GM21619 (cell line): Measurements from ENCODE around the gene STT3B.
A peak's percentile ranks its signal among the peaks of the same experiment; 100 is the strongest.

Source experiments
- ATAC-seq: cut with Tn5 transposase; IDR thresholded peaks from one replicate; pipeline ENCODE4 v1.9.1; 2021; ENCODE audit not compliant: unreplicated experiment

Gene STT3B

DNA sequence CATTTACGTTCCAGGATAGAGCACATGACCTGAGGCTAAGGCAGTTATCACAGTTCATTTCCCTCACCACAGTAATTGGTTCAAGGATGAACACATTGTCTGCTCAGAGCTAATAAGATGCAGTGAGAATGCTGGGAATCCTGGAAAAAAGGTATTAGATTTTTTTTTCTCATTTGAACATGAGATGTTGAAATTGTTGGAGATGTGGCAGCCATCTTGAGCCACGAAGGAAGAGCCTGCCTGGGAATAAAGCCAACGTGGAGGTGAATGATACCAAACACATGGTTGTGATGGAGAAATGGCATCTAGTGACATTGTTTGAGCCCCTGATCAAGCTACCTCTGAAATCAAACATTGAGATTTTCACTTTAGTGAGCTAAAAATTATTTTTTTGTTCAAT lies 16.0 kb upstream of the STT3B start:
- no peak for ATAC-seq

DNA sequence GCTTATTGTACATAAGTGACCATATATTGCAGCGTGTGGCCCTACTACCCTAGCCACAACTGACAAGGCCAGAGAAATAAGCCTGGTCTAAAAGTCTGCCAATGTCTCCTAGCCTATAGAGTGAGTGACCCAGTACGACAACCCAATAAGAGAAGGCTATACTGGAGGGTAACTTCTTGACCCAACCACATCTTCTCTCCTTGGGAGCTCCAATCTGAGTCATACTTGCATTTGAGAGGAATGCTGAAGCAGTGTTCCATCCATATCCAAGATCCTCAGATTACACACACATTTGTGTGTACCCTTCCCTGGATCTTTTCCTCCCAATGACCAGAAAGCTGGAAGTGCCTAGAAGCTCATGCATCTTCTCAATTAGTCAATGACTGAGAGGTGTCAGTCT lies 11.3 kb upstream of the STT3B start:
- ATAC-seq: no peak

DNA sequence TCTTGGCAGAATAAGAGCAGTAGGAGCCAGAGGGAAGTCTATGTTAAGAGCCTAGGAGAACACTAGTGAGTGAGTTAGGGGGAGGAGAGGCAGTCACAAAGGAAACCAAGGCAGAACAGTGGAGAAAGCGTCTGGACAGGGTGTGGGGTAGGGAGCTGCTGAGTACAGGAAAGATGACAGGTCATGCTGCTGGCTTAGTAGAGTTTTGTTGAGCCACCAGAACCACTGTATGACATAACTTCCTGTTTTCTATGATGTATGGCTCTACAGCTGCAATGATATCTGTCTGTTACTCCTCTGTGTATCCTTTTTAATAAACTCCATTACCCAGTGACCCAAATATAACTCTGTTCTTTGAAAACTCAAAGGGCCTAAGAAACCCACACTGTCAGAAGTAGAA lies 10.6 kb upstream of the STT3B start:
- ATAC-seq: peak; percentile 75

DNA sequence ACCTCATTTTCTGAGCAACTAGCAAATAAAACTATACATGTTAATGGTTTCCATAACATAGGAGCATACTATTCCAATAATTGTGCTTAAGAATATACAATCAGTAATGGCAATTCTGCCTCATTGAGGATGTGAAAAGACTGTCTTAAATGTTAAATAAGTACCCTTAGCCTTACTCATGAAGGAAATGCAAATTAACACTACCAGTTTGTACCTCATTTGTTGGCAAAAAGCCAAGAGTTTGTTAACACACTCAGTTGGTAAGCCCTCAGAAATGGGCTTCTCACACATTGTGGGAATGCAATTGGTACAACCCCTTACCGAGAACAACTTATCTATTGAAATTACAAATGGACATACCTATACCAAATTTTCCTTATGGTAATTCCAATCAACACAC lies 9.2 kb upstream of the STT3B start:
- ATAC-seq: no peak

DNA sequence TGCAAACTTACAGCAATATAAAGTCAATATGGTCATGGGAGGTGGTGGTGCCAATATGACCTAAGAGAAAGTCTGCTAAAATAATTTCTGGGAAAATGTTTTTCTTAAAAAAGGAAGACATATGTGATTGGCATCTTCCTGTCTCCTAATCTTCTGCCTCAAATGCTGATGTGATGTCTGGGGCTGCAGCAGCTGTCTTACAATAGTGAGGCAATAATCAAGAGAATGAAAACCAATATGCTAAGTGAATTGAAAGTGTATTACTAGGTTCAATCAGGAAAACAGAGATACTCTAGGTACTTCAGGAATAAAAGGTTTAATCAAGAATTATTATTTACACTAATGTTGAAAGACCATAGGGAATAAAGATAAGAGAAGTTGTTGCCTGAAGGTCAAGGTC lies 7.2 kb upstream of the STT3B start:
- ATAC-seq: no peak

DNA sequence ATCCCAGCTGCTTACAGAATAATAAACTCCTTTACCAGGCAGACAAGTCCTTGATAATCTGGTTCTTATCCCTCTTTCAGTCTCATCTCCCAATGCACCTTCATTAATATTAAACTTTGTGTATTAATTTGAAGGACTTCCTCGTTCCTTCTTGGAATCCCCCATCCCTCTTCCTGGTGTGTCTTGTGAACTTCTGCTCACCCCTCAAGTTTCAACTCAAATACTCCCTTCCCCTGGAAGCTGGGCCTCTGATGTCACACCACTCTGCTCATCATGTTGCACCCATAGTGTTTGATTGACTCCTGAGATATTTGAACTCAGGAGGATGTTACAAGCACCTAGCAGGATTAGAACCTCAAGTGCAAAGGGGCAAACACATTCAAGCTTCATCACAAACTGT lies 3.3 kb upstream of the STT3B start:
- no peak for ATAC-seq

DNA sequence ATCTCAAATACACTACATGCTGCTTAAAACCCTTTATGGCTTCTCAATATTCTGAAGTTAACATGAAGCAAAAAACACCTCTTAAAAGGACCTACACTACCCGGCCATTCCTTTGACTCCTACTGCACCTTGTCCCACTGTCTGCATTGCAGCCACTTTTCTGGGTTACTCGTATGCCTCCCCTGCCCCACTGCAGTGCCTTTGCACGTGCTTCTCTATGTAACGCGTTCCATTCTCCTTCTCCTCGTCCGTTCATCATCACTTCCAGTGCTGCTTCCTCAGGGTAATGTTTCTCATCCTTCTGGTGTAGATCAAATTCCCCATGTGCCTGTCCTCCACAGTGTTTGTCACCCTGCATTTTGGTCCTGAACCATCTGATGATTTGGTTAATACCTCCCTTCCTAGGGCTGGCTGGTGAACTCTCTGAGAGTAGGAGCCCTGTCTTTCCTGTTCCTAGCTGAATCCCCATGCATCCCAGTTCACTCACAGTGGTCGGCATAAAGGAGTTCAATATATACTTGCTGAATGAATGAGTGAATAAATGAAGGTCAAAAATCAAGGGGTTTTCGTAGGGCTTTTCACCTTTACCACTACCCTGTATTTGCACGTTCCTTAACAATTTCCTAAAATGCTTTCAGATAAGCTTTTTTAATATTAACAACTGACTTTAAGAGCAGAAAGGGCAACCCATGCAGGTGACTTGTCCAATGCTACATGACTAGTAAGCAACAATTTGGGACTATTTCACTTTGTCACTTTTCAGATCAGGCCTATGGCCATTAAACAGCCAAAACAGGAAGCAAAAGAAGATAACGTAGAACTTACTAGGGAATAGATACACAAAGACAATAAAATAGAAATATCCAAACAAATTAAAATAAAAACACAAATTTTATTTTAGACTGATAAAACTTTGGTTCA lies 2.4 kb upstream of the STT3B start:
- no peak for ATAC-seq

DNA sequence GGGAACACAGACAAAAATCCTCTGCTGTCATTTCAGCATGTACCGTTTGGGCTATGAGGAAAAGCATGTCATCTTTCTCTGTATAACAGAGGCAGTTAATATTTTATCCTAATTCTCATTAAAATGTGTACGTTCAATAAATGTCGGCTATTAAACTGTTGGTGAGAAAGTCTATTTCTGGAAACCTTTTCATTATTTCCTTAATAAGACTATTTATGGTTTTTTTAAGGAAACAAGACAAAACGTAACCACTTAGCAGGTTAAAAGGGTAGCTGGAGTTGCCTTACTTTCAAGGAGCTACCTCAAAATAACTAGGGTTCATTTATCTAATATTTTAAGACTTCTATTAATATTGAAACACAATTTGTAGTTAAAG lies 1.8 kb upstream of the STT3B start:
- ATAC-seq: no peak

DNA sequence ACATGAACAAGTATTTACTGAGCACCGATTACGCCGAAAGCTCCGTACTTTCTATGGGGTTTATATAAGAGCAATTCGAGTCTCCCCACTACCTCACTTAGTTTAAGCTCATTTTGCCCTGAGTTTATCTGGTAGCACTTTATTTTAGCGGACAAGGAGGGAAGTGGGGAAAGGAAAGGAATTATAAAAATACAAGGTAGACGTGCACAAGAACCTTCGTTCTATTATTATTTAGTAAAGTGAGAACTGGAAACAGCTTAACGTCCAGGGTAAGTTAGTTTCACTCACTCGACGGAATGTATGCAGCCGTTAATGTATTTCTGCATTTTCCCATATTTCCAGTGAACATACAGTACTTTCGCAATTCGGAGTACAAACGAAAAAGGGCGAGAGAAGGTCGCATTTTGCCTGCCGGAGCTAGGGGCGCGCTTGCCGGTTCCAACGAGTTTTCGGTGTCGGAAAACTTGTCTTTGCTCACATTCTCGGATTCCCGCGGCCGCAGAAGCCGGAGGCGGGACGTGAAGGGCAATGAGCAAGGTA lies 1.2 kb upstream of the STT3B start:
- no peak for ATAC-seq

DNA sequence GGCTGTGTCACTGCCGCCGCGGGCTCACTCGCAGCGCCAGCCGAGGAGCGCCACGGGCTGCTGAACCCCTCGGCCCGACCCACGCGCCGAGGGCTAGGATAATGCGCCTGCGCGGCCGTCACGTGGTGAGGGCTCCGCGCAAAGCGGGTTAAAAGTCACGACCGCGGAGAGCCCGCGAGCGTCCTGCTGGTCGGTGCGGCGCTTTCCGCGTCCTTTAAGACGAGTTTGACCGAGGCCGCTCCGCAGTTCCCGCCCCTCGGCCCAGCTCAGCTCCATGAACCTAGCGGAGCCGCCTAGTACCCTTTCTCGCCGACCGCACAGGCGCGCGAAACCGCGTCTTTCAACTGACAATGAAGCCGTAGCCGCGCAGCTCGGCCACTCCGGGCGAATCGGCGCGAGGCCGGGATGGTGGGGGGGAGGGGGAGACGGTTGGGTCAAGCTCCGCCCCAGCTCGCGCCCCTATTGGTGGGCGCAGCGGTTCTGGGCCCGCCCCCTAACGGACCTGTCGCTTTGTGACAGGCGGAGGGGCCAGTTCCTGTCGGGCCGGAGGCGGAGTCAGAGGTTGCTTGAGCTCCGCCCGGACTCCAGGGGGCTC lies 636 bp upstream of the STT3B start:
- peak; percentile 80 for ATAC-seq

DNA sequence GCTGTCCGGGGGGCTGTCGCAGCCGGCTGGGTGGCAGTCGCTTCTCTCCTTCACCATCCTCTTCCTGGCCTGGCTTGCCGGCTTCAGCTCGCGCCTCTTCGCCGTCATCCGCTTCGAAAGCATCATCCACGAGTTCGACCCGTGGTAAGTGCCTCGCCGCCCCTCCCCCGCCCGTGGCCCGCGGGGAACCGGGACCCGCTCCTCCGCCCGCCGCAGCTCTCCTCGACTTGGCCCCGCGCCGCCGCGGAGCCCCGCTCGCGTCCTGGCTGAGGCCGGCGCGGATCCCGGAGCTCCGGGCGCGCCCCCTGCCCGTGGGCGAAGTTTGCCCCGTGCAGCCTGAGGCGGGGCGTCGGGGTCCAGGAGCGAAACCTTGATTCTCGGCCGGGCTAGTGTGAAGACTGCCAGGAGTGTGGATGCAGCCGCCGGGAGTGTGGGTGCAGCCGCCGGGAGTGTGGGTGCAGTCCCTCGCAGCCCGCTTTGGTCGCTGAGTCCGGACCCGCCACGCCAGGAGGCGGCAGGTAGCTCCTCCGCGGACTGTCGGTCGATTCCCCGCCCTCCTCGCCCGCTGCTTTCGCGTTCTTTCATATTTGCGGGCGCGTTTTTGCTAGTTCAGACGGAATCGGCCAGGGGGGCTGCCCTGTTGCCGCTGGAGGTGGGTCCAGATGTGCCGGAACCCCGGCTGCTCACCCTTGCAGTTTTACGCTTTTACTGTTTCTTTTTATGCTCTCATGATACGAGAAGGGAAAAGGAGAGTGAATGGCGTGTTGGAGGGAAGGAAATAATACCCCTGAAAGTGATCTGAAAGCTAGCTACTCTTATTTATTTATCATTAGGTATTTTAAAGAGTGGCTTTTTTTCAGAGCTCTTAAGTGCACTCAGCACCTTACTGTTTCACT lies 692 bp downstream of the STT3B start:
- ATAC-seq: peak; percentile 1

DNA sequence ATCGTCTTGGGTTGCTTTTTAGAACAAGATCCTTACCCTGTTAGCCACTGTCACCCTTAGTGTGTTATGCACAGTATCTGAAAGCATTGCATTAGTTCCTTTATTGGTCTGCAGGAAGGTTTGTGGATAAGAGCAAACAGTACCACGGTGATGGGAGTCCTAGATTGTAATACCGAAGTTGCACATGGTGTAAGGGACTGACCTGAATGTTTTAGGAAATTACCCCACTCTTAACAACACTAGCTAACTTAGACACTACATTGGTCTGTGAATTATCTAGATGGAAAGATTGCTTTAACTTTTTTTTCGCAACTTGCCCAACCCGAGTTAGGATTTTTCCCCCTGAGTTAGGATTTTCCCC lies 1.3 kb downstream of the STT3B start:
- no peak for ATAC-seq

DNA sequence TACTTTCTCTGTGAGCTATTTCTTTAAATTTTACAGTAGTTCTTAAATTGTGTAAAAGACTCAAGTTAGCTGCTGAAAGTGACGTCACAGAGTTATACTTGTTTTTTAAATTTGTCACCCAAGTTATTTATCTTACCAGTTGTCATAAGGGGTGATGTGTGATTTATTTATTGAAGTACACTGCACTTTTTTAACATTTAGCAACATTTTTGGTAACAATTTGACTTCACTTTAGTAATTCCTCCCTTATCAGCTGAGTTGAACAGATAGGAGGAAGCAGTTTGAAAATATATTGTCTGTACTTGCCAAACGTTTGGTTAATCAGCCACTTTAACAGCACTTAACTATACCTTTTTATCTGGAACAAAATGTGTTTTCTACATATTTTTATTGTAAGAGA lies 3.8 kb downstream of the STT3B start:
- ATAC-seq: no peak

DNA sequence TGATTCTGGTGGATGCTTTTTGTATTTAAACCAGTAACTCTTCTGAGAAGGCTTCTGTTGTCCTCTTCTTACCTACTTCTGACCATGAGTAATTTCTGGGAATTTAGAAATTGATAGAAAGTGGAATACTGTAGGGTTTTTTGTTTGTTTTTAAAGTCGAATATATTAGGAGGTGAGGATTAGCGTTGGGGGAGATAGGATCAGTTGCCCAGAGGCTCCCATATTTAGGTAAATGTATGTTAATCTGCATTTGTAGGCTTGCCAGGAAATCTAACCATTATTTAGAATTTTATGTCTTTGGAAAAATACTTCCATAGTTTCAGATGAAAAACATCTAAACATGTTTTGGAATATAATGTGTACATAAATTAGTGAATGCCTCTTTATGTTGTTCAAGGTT lies 6.1 kb downstream of the STT3B start:
- ATAC-seq: no peak

DNA sequence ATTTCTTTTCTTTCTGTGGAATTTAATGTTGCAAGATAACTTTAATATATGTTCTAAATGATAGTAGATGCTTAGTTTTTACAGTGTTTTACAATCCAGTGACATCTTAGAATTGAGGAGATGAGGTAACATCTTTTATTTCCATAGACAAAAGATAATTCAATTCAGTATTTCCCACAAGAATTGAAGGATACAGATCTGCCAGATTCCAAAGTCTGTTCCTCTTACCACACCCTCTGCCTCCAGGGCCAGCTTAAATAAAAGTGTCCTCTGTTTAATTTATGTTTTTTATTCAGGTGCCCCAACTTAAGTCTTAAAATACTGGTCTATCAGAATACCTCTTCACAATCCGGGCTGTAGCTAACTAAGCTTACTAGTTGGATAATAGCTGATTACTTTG lies 6.5 kb downstream of the STT3B start:
- ATAC-seq: no peak

DNA sequence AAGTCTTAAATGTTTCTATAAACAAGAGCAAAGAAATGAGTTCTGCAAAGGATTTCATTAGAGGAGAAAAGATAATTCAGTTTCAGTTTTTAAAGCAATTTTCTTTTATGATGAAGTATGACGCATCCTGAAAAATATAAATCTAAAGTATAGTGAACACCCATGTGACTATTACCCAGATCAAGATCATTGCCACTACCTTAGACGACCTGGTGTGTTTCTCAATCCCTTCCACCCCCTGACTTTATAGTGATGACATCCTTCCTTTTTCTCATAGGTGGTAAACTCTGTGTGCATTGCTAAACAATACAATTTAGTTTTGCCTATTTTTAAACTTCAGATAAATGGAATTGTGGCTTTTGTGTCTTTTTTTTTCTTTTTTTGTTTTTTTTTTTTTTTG lies 8.4 kb downstream of the STT3B start:
- ATAC-seq: no peak

DNA sequence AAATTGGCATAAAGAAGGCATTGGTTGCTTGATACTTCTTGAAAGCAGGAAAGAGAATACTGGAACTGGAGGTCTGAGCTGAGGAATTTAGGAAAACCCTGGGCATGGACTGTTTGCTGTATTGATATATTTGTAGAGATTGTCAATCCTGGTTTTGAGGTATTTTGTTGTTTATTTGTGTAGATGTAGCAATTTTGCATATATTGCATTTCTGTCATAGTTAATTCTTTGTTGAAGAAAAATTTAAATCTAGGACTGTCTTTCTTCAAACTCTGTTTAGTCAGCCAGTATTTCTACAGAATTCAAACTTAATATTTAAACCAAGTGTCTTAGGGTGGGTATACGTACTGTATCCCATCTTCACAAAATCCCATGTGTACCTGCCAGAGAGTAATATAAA lies 9.5 kb downstream of the STT3B start:
- ATAC-seq: no peak

DNA sequence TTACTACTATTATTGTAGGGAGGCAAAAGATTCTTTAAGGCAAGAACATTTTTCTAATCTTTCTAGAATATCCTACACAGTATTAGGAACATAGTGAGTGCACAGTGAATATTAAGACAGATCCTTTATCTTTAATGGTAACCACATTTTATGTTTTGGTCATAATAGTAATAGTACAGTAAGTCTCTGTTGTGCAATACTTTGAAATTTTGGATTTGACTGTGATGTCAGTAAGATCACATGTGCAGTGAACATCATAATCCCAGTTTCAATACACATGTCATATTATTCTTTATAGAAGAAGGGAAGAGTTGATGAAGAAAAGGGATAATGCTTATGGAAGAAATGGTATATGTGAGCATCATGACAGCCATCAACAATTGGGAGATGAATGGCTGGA lies 10.7 kb downstream of the STT3B start:
- ATAC-seq: no peak

DNA sequence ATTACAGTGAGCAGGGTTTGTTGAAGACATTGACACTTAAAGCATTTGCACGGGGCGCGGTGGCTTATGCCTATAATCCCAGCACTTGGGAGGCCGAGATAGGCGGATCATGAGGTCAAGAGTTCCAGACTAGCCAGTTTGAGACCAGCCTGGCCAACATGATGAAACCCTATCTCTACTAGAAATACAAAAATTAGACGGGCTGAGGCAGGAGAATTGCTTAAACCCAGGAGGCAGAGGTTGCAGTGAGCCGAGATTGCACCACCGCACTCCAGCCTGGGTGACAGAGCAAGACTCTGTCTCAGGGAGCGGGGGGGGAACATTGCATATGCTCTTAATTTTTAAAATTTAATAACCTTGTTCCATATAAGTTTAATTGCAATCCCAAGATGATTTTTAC lies 11.9 kb downstream of the STT3B start:
- ATAC-seq: no peak

DNA sequence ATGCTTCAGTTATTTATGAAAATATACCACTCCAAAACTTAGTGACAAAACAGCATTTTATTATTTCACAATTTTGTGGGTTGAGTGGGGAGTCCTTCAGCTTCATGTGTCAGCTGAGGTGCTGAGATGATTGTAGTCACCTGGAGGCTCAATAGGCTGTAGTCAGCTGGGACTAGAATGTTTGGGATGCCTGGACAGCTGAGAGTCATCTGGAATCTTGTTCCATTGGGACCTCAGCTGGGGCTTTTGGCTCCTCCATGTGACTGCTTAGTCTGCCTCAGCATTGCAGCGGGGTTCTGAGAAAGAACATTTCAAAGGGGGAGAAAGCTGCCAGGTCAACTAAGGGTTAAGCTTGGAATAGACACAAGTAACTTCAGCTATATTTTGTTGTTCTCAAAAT lies 13.4 kb downstream of the STT3B start:
- no peak for ATAC-seq

DNA sequence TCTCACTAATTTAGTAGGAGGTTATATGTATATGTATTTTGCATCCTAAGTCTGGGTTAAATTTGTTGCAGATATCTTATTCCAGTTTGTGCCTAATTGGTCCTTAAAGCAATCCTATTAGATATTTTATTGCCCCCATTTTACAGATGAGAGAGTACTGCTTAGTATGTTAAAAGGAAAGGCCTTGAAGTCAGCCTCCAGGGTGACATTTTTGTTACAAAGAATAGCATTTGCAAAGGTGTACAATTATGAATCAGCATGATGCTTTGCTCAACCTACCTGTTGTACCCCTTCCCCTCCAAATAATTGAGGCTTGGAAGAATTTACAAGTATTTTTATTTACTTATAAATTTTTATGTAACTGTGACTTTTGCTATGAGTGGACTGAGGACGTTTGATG lies 14.0 kb downstream of the STT3B start:
- ATAC-seq: no peak
